Skin epidermis (tissue), 12 donors: ENCODE measurements around the gene ANXA4.
"Not testable (repeated sequence)": the region's sequence is repeated elsewhere in the genome, so short reads cannot be mapped to it uniquely, and the experiment has no call there.

Experiments used
- H3K27ac ChIP-seq, 21 experiments: fragments of 200-600 bp; sonication (generic) in 11 of 21; one replicate each; pipeline ENCODE4 v1.5.0; 2020; ENCODE audit warnings: mild to moderate bottlenecking in 3 of 21, inconsistent platforms in 2 of 21, moderate library complexity in 2 of 21
- H3K4me3 ChIP-seq, 7 experiments: fragments of 200-600 bp; sonication (generic) in 2 of 7; one replicate each; pipeline ENCODE4 v1.5.0; 2020; ENCODE audit warnings: inconsistent platforms in 2 of 7, mild to moderate bottlenecking in 2 of 7, moderate library complexity in 1 of 7

ANXA4 gene

GRCh38 chr2:69743847-69744264 is 1.9 kb downstream of the ANXA4 start:
- Histone ChIP-seq H3K27ac (peak overlapping the region in 4 of 21 experiments; percentile 95 to 98 (median 98)), H3K4me3 (no peak overlapping the region)

DNA sequence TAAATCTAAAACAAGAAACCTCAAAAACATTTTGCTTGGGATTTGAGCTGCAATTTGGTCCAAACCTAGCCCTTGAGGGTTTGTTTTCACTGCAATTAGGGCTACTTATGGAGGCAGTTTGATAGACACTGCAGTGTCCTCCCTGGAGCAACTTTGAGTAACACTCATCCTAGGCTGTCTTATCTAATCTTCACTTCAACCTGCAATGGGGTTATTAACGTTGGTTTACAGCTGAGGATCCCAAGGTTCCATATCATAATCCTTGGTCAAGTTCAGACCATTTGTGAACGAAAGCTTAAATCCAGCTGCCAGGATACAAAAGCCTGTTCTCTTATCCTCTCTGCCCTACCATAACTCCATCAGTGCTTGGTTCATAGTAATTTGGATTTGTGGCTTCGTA is 2.5 kb downstream of the ANXA4 start:
- no peak overlapping the region for H3K4me3 ChIP-seq
- H3K27ac ChIP-seq, result no peak overlapping the region

GRCh38 chr2:69745035-69745434 is 3.1 kb downstream of the ANXA4 start:
- Histone ChIP-seq H3K4me3 (no peak overlapping the region), H3K27ac (no peak overlapping the region)

GRCh38 chr2:69750246-69750645 is 8.3 kb downstream of the ANXA4 start:
- Histone ChIP-seq H3K4me3 (no peak overlapping the region), H3K27ac (peak overlapping the region in 4 of 21 experiments; percentile 5 to 60 (median 41))

GRCh38 chr2:69753659-69754363 is 11.9 kb downstream of the ANXA4 start:
- Histone ChIP-seq H3K27ac (peak overlapping the region in 13 of 21 experiments; percentile 15 to 82 (median 63)), H3K4me3 (no peak overlapping the region)

DNA sequence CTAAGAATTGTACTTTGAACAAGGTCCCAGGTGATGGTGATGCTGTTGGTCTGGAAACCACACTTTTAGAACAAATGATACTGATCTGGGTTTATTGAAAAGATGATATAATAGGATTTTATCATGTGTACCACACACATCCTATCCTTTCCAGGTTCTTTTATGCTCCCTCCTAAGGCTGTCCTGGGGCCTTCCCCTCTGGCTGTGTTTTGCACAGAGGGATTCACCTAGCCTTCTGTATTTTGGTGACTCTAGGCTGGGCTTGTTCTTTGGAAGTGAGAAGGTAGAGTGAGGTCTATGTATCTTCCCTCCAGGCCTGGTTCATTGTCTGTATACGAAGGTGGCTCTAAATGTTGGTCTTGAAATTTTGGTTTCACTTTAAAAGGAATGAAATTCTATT is 12.7 kb downstream of the ANXA4 start:
- Histone ChIP-seq H3K4me3 (no peak overlapping the region), H3K27ac (peak overlapping the region in 17 of 21 experiments; percentile 14 to 82 (median 63))

DNA sequence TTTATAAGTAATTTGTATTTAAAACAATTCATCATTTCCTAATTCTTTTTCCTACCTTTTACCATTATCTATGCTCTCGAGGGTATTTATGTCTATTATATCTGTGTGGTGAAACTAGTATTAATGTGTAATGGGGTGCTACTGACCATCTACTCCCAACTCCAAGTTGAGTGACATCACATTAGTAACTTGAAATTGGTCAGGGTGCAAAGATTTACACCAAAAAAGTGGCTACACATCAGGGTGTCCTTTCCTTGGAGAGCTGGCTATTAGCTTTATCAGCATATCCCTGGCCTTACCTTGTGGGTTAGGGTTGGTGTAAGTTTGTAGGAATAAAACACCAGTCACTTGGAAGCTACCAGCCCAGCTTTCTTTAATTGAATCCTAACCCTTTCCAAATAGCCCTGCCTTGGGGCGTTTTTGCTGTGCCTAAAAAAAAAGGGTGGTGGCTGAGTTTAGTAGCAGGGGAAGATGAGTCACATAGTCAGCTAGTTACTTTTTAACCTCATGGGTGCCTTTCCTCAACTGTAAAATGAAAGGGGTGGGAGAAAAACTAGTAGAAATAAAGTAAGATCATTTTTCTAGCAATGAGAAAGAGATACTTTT is 14.0 kb downstream of the ANXA4 start:
- peak overlapping the region in 10 of 21 experiments; percentile 14 to 82 (median 70) for H3K27ac ChIP-seq
- no peak overlapping the region for H3K4me3 ChIP-seq

- peak overlapping the region in 18 of 21 experiments; percentile 32 to 91 (median 78) for H3K27ac ChIP-seq
- H3K4me3 ChIP-seq, result peak overlapping the region in 1 of 7 experiments; percentile 25
These were observed 20.1 kb downstream of the ANXA4 start for GRCh38 chr2:69762025-69762424.

GRCh38 chr2:69762513-69763494 is 20.9 kb downstream of the ANXA4 start:
- H3K4me3 ChIP-seq, result peak overlapping the region in 2 of 7 experiments; percentile 17 to 25
- H3K27ac ChIP-seq, result peak overlapping the region in 20 of 21 experiments; percentile 32 to 91 (median 76)

GRCh38 chr2:69763831-69764230 is 21.9 kb downstream of the ANXA4 start:
- peak overlapping the region in 14 of 21 experiments; percentile 53 to 91 (median 83) for H3K27ac ChIP-seq
- not testable (repeated sequence) for H3K4me3 ChIP-seq

DNA sequence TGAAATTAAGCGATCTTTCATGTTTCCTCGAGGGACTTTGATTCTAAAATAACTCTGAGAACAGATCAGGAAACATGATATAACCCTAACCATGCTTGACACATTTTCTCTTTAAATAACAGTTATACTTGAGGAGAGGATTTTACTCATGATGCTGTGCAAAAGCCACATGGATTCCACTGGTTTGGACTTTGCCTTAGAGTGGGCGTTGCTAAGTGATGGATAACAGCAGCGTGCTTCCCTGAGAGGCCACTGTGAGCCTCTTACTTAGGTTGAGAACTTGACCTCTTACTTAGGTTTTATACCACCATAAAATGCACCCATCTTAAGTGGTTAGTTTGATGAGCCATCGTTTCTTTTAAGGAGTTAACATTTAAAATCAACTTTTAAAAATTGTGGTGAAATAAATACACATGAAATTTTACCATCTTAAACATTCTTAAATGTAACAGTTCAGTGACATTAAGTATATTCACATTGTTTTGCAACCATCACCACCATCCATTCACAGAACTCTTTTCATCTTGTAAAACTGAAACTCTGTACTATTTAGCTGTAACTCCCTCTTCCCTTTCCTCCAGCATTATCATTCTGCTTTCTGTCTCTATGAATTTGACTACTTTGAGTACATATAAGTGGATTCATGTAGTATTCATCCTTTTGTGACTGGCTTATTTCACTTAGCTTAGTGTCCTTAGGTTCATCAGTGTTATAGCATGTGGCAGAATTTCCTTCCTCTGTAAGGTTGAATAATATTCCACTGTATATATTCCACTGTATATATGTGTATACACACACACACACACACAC is 22.6 kb downstream of the ANXA4 start:
- Histone ChIP-seq H3K27ac (peak overlapping the region in 10 of 21 experiments; percentile 3 to 91 (median 76)), H3K4me3 (no peak overlapping the region)

DNA sequence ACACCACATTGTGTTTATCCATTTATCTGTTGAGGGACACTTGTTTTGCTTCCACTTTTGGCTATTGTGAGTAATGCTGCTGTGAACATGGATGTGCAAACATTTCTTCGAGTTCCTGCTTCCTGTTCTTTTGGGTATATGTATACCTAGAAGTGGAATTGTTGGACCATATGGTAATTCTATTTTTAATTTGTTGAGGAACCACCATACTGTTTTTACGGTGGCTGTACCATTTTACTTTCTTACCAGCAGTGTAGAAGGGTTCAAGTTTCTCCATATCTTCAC is 23.1 kb downstream of the ANXA4 start:
- Histone ChIP-seq H3K27ac (peak overlapping the region in 8 of 21 experiments; percentile 26 to 91 (median 66)), H3K4me3 (no peak overlapping the region)

DNA sequence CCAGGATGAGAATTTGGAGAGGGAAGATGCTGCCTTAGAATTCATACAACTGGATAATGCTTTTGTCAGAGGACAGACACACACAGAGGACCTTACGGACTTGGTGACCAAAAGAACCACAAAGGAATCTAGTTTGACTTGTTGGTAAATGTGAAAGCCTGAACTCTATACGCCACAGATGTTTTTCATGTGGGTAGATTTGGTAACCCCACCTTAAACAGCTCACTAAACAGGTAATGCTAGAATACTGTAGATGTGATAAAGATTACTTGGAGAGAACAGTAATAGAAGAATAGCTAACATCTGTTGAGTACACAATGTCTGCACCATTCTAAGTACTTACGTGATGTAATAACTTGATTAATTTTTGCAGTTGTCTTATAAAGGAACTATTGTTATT is 24.1 kb downstream of the ANXA4 start:
- no peak overlapping the region for H3K4me3 ChIP-seq
- peak overlapping the region in 16 of 21 experiments; percentile 9 to 84 (median 64) for H3K27ac ChIP-seq

GRCh38 chr2:69767034-69767433 is 25.1 kb downstream of the ANXA4 start:
- no peak overlapping the region for H3K4me3 ChIP-seq

GRCh38 chr2:69768235-69768634 is 26.3 kb downstream of the ANXA4 start:
- Histone ChIP-seq H3K27ac (peak overlapping the region in 3 of 21 experiments; percentile 4 to 89 (median 84)), H3K4me3 (no peak overlapping the region)

More at GRCh38 chr2:69767034-69767433, 25.1 kb downstream of the ANXA4 start:
- H3K27ac ChIP-seq, result peak overlapping the region in 17 of 21 experiments; percentile 15 to 84 (median 68)

DNA sequence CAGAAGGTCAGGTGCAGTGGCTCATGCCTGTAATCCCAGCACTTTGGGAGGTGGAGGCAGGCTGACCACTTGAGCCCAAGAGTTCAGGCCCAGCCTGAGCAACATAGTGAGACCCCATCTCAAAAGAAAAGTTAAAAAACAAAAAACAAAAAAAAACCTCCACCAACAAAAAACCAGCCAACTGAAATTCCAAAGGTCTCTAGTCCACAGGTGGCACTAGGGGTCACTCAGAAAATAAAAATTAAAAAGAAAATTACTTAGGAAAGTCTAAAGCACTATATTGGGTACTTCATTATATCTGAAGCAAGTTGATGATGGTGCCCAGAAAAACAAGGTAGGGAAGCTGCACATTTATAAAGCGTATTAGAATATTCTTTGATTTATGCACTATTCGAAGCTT is 26.9 kb downstream of the ANXA4 start:
- H3K4me3 ChIP-seq, result no peak overlapping the region
- peak overlapping the region in 9 of 21 experiments; percentile 4 to 89 (median 81) for H3K27ac ChIP-seq

DNA sequence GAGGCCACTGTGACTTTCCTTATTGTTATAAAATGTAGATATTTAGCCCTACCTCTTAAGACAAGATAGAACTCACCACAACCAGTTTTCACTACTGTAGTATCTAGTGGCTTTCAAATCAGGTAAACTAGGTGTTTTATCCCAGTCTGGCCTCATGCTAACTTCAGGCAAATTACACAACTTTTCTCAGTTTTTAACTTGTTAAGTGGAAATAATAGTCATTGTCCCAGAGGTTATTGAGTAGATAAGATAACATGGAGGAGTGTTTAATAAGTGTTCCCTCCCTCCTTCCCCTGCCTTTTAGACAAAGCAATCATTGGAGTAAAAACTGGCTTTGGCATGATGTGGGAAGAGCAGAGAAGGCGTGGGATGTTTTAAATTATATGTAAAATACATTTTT is 27.3 kb downstream of the ANXA4 start:
- Histone ChIP-seq H3K27ac (peak overlapping the region in 19 of 21 experiments; percentile 20 to 89 (median 74)), H3K4me3 (no peak overlapping the region)

- no peak overlapping the region for H3K4me3 ChIP-seq
- peak overlapping the region in 20 of 21 experiments; percentile 19 to 89 (median 74) for H3K27ac ChIP-seq
These were observed 28.3 kb downstream of the ANXA4 start for GRCh38 chr2:69770193-69770702.

GRCh38 chr2:69770747-69771146 is 28.8 kb downstream of the ANXA4 start:
- peak overlapping the region in 17 of 21 experiments; percentile 20 to 89 (median 74) for H3K27ac ChIP-seq
- no peak overlapping the region for H3K4me3 ChIP-seq
